GM19351 (cell line): ENCODE data around the gene CNOT3.
"Not testable (repeated sequence)": the region's sequence is repeated elsewhere in the genome, so short reads cannot be mapped to it uniquely, and the experiment has no call there.

Experiments used
- ATAC-seq: cut with Tn5 transposase; IDR thresholded peaks from one replicate; pipeline ENCODE4 v1.9.1; 2021; ENCODE audit warnings: mild to moderate bottlenecking, moderate library complexity; ENCODE audit not compliant: unreplicated experiment

Gene CNOT3

DNA sequence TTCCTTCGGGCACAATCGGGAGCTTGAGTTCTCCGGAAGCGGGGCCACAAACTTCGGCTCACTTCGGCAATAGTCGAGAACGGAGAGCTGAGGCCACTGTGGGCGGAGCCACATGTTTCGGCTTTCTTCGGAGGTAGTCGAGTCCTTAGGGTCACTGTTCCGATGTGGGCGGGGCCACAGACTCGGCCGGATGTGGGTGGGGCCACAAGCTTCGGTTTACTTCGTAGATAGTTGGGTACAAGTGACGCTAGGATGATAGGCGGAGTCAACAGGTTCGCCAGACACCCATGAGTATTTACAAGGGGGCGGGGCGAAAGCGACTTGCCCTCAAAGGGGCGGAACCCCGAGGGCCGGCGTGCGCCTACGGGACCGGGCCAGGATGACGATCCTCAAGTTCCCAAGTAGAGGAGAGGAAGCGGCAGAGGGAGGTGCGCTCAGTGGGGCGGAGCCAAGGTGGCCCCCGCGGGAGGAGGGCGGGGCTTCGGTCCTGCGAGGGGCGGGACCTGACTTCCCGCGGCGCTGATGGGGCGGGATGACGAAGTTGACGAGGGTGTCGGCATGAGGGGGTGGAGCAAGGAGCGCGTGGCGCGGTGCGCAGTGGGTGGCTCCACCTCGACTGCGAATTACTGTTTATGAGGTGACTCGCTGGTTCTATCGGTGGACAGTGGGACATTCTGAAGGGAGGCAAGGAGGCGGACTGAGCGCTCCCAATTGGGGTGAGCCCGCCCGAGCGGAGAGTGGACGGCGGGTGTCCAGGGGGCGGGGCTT, 52.4 kb downstream of the CNOT3 start:
- peak; percentile 41 for ATAC-seq

DNA sequence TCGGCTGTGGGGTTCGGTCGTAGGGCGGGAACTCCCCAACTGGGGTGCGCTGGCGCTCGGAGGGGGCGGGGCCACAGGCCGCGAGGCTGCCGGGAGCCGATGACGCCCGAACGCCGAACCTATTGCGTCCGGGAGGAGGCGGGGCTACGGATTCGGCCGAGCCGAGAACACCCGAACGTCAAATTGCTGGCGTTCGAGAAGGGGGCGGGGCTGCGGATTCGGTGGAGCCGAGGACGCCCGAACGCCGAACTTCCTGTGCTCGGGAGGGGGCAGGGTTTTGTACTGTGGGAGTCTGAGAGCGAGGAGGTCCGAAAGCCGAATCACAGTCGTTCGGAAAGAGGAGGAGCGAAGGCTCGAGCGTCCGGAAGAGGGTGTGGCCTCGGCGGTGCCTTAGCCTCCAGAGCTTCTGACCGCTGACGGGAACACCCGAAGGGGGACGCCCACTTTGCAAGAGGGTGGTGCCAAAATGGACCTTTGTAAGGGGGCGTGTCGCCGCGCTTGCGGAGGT, 53.0 kb downstream of the CNOT3 start:
- ATAC-seq: peak; percentile 49

DNA sequence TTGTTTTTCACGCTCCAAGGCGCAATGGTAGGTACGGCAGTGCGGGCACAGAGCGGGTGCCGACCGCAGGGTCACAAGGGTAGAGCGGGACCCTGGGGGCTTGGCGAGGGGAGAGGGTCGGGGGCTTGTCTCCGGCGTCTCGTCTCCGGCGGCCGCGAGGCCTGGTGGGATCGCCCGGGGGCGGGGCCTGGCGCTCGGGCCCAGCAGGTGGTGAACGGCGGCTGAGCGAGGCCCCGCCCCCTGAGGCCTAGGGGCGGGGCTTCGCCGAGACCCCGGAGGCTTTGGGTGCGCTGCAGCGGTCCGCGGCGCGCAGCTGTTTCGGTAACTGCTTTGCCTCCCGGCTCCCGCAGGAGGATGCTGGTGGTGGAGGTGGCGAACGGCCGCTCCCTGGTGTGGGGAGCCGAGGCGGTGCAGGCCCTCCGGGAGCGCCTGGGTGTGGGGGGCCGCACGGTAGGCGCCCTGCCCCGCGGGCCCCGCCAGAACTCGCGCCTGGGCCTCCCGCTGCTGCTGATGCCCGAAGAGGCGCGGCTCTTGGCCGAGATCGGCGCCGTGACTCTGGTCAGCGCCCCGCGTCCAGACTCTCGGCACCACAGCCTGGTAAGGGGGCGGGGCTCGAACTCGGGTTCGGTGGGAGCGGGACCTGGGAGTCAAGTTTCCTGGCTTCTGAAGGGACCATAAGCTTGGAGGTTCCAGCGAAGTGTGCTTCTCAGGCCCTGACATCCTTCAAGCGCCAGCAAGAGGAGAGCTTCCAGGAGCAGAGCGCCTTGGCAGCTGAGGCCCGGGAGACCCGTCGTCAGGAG, 53.6 kb downstream of the CNOT3 start, which contains the start of gene TSEN34:
Gene TSEN34 (plus strand): TSS at position 298 of the 800 bp plus-strand sequence. CDS start 57 bp downstream, at position 355.
- peak; percentile 25 for ATAC-seq

DNA sequence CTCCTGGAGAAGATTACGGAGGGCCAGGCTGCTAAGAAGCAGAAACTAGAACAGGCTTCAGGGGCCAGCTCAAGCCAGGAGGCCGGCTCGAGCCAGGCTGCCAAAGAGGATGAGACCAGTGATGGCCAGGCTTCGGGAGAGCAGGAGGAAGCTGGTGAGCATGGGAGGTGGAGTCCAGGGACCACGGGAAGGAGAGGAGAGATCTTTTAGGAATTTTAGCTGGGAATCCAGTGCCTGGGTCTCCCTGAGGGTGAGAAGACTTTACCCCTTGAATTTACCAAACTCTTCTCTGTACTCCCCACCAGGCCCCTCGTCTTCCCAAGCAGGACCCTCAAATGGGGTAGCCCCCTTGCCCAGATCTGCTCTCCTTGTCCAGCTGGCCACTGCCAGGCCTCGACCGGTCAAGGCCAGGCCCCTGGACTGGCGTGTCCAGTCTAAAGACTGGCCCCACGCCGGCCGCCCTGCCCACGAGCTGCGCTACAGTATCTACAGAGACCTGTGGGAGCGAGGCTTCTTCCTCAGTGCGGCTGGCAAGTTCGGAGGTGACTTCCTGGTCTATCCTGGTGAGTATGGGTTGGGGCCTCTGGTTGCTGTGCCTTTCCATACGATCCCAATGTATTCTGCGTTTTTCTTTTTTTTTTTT, 54.4 kb downstream of the CNOT3 start:
- no peak for ATAC-seq

DNA sequence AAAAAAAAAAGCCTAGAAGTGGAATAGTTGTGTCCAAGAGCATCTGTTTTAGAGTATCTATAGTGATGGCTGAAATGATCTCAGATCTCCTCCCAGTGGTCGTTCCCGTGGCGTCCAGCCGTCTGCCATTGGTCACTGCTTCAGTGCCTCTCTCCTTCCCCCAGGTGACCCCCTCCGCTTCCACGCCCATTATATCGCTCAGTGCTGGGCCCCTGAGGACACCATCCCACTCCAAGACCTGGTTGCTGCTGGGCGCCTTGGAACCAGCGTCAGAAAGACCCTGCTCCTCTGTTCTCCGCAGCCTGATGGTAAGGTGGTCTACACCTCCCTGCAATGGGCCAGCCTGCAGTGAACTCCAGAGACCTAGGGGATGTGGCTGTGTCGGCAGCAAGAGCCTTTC, 55.4 kb downstream of the CNOT3 start:
- ATAC-seq: no peak

DNA sequence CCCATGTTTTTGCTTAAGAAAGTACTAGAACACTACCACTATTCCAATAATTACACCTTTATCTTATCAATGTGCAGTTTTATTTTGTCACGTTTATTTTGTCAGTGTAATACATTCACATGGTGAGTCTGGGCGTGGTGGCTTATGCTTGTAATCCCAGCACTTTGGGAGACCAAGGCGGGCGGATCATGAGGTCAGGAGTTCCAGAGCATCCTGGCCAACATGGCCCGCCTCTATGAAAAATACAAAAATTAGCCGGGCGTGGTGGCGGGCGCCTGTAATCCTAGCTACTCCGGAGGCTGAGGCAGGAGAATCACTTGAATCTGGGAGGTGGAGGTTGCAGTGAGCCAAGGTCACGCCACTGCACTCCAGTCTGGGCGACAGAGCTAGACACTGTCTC, 56.9 kb downstream of the CNOT3 start:
- ATAC-seq: not testable (repeated sequence)

DNA sequence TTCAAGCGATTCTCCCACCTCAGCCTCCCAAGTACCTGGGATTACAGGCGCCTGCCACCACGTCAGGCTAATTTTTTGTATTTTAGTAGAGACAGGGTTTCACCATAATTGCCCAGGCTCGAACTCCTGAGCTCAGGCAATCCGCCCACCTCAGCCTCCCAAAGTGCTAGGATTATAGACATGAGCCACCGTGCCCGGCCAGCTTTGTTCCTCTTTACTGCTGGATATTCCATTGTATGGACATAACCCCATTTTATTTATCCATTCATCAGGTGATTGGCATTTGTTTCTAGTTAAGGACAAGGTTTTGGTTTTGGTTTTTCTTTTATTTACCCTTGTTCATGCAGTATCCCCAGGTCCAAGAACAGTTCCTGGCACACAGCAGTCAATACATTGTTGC, 59.0 kb downstream of the CNOT3 start:
- no peak for ATAC-seq

DNA sequence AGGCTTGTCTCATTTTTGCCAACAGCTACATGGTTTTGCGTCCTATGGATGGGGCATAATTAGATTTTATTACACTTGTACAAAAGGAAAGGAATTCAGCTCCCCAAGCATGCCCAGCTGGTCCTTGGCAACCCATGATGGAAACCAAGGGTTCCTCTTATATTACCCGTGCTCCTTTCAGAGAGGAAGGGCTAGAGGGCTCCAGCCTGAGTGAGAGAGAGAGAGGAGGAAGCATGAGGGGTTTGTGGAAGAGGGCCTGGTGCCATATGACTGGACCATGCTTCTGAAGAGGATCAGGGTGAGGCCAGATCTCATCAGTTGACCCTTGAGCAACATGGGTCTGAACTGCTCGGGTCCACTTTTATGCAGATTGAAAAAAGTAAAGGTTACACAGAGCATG, 59.6 kb downstream of the CNOT3 start:
- ATAC-seq: no peak

DNA sequence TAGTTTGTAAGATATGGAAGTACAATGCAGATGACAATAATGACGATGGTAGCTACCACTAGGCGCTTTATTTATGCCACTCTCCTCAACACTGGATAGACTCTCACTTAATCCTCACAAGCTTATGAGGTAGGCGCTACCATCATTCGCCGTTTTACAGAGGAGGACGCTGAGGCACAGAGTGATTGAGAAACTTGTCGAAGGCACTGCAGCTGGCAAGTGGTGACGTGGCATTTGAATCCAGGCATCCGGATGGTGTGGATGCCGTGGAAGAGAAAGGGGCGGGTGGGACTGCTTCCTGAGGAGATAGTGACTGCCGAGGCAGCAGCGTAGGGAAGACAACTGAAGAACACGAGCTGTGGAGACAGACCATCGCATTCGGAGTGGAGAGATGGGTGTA, 61.8 kb downstream of the CNOT3 start:
- ATAC-seq: no peak

DNA sequence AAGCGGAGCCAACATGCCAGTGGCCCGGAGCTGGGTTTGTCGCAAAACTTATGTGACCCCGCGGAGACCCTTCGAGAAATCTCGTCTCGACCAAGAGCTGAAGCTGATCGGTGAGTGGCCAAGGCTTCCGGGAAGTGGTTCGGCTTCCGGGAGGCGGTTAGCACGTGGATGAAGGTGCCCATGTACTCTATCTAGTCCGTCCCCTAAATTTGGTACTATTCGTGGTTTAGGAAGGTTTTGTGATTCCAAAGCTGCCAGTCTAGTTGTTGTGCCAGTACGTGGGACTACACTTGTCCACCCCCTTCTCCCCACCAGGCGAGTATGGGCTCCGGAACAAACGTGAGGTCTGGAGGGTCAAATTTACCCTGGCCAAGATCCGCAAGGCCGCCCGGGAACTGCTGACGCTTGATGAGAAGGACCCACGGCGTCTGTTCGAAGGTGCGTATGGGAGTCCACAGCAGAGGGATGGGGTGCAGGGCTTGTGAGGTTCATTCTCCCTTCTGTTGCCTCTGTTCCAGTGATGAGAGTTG, 63.7 kb downstream of the CNOT3 start:
- no peak for ATAC-seq

DNA sequence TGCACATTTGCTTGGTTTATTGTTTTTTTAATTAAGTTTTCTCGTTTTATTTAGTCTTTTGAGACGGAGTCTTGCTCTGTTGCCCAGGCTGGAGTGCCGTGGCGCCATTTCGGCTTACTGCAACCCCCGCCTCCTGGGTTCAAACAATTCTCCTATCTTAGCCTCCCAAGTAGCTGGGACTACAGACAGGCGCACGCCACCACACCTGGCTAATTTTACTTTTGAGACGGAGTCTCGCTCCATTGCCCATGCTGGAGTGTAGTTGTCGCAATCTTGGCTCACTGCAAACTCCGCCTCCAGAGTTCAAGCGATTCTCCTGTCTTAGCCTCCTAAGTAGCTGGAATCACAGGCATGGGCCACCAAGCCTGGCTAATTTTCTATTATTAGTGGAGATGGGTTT, 64.4 kb downstream of the CNOT3 start:
- no peak for ATAC-seq

DNA sequence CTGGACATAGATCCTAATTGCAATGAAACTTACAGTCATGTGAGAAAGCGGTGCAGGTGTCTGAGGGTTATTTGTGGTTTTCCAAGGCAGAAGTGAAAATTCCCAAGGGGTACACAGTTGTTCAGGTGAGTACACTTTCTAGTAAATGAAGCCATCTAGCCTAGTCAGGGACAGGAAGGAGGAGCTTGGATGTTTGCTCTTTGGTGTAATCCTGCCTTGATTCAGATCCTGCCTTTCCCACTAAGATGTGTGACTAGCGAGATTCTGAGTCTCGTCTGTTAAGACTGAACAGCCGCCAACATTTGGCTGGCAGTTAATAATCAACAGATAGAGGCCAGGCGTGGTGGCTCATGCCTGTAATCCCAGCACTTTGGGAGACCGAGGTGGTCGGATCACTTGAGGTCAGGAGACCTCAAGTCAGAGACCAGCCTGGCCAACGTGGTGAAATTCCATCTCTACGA, 65.6 kb downstream of the CNOT3 start:
- ATAC-seq: no peak

DNA sequence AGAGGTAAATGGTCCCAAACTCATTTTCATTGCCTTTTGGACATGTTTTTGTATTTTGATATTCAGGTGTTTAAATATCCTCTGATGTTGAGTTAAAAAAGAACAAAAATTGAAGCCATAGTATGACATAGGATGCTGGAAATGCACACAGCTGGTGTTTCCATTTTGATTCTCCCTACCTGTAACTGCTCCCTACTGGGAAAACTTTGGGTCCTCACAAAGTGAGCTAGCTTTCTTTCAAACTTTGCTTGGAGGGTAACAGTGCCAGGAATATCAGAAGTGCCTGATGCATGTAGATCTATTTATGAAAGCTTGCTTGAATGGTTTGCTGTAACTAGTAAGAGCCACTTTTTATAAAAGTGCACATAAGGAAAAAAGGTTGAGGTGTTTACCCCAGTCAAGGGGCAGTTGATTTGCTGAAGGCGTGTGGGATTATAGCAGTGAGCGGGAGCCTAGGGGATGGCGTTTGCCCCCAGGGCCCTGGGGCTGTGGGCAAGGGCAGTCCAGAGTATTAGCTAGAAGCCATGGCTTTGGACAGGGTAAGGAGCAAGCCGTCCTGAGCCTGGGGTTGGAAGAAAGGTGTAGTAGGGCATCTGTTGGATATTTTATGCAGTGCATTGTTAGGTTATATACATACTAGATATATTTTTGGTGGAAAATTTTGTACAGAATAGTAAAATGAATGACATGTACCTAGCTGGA, 67.4 kb downstream of the CNOT3 start:
- no peak for ATAC-seq
